HG03521 (cell line): ENCODE results near the gene CCDC171.
"Not testable (repeated sequence)": the region's sequence is repeated elsewhere in the genome, so short reads cannot be mapped to it uniquely, and the experiment has no call there.

Experiments
- ATAC-seq: cut with Tn5 transposase; IDR thresholded peaks from one replicate; pipeline ENCODE4 v1.9.1; 2021; ENCODE audit warnings: mild to moderate bottlenecking, moderate library complexity; ENCODE audit not compliant: unreplicated experiment

The CCDC171 gene

GRCh38 chr9:15744196-15744595 lies 191.4 kb downstream of the CCDC171 start:
- ATAC-seq, result no peak

GRCh38 chr9:15746905-15747304 lies 194.1 kb downstream of the CCDC171 start:
- ATAC-seq, result no peak

DNA sequence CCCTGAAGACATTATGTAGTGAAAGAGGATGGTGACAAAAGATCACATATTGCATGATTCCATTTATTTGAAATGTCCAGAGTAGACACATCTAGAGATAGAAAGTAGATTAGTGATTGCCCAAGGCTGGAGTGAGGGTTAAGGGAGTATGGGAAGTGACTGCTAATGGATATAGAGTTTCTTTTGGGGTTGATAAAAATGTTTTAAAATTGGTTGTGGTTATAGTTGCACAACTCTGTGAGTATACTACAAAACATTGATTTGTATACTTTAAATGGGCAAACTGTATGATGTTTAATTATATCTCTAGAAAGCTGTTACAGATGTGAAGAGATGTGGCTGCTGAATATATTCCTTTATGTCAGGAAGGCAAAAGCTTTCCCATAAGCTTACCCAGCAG lies 202.8 kb downstream of the CCDC171 start:
- no peak for ATAC-seq

DNA sequence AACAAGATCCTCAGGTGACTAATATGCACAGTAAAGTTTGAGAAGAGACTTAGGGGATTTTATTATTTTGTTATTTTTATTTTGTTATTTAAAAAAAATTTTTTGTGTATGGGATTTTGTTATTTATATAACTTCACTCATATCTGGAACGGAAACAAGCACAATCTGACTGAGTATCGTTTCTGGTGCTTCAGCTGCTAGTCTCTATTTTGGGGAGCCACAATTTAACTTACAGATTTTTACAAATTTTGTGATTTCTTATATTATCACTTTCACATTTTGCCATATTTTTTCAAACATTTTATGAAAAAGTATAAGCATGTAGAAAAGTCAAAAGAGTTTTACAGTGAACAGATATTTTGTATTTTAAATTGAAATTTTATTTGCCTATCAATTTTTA lies 208.7 kb downstream of the CCDC171 start:
- no peak for ATAC-seq

- ATAC-seq, result no peak
These were observed 210.5 kb downstream of the CCDC171 start for GRCh38 chr9:15763371-15763770.

DNA sequence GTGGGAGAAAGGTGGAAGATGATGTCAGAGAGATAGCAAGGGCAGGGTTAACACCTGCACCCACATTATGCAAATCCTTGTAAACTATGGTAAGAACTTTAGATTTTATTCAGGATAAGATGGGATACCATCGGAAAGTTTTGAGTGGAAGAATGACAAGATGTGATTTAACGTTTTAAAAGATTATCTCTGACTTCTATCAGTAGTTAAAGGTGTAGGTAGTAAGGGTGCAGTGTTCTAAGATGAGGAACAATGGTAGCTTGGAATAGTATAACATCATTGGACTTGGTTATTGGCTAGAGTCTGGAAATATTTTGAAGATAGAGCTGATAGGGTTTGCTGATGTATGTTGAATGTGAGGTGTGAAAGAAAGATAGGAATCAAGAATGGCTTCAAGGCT lies 211.3 kb downstream of the CCDC171 start:
- no peak for ATAC-seq

- ATAC-seq, result no peak
These were observed 216.7 kb downstream of the CCDC171 start for GRCh38 chr9:15769547-15769946.

DNA sequence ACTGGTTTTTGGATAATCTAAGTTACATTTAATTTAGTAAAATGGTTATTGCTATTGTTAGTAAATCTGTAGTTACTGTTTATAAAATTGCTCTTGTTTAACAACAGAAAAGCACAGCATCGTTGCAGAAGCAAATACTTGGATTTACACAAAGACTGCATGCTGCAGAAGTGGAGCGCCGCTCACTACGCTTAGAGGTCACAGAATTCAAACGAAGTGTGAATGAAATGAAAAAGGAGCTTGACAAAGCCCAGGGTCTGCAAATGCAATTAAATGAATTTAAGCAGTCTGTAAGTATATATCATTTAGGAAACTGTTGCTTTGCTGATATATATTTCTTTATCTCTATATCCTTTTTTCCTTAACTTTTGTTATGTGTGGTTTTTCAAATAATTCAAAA lies 226.0 kb downstream of the CCDC171 start:
- ATAC-seq, result no peak

DNA sequence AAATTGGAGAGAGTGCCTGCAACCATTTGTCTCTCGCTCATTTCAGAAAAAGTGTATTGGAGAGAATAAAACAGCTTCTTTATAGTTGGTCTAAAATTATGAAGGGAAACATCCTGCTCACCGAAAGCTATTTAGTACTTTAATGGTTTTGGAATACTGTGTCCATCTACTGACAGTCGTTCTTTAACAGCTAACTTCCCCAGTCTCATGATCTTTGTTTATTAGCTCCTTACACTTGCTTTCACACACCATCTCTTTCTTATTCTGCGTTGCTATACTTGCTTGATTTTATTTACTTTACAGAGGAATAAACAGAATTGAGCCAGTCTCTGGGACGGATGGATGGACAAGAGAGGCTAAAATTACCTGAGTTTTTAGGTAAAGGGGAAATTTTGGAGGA lies 229.3 kb downstream of the CCDC171 start:
- no peak for ATAC-seq

DNA sequence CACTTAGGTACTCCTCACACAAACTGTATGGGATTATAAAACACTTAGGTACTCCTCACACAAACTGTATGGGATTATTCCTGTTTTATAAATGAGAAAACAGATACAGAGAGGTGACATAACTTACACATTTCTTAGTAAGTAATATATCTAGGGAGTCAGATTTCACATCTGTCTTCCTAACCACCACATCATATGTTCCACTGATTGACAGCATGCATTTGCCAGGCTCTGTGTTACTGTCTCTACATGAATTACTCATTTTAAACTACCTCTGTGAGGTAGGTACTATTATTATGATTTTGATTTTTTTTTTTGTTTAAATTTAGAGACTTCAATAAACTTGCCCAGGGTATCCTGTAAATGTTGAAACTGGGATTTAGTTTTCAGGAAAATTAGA lies 232.7 kb downstream of the CCDC171 start:
- ATAC-seq, result no peak

DNA sequence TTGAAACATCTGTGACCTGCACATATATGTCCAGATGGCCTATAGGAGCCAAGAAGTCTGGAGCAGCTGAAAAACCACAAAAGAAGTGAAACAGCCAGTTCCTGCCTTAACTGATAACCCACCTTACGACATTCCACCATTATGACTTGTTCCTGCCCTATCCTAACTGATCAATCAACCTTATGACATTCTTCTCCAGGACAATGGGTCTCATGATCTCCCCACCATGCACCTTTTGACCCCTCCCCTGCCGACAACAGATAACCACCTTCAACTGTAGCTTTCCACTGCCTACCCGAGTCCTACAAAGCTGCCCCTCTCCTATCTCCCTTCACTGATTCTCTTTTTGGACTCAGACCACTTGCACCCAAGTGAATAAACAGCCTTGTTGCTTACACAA lies 233.8 kb downstream of the CCDC171 start:
- no peak for ATAC-seq

GRCh38 chr9:15810219-15810899 lies 257.5 kb downstream of the CCDC171 start:
- ATAC-seq, result not testable (repeated sequence)

DNA sequence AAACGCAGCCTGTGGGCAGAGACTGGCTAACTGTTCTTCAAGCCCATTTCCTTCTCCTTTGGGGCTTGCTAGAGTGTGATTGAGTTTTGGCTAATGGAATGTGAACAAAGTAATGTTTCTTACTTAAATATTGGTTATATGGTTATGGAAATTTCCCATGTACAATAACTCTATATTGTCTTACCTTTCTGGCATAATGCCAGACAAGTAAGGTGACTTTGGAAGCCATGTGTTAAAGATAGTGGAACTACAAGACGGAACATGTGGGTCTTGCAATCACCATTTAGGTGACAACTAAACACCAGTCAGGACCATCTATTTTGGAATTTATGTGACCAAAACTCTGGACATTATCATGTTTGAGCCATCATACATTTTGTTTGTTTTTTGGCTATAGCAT lies 260.2 kb downstream of the CCDC171 start:
- no peak for ATAC-seq

GRCh38 chr9:15824310-15824709 lies 271.5 kb downstream of the CCDC171 start:
- ATAC-seq, result no peak

- no peak for ATAC-seq
These were observed 278.5 kb downstream of the CCDC171 start for GRCh38 chr9:15831384-15831783.

DNA sequence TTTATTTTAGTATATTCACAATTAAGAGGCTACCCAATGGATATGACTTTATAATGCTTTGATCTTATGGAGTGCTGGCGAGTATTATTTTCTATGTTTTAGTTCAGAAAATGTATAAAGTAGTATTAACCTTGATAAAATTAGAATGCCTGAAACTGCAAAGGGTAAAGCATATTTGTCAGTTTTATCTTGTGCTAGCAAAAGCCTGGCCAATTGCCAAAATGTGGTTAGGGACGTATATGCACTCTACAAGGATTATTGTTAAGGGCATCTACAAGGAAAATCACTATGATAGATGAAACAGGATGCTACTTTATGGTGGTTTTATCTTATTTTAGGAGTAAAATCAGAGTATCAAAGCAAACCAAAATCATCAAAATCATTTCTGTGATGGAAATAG lies 281.7 kb downstream of the CCDC171 start:
- ATAC-seq, result no peak

- ATAC-seq, result peak; percentile 58
These were observed 284.3 kb downstream of the CCDC171 start for GRCh38 chr9:15837079-15837679.

- ATAC-seq, result no peak
These were observed 289.2 kb downstream of the CCDC171 start for GRCh38 chr9:15842051-15842450.

DNA sequence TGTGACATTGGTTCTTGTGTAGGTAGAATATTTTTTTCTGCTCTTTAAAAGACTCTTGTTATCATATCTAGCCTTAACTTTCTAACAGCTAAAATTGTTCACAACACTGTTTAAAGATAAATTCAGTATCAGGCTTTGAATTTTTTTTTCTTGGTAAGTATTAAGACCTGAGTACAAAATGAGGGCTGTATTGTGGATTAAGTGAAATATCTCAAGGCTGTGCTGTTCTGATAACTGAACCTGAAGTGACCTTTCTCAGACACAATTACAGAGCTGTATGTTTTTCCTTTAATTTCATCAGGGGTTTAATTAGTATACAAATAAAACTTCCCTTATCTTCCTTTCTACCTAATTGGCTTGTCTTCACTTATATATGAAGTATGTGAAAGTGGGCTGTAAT lies 290.5 kb downstream of the CCDC171 start:
- ATAC-seq, result no peak

DNA sequence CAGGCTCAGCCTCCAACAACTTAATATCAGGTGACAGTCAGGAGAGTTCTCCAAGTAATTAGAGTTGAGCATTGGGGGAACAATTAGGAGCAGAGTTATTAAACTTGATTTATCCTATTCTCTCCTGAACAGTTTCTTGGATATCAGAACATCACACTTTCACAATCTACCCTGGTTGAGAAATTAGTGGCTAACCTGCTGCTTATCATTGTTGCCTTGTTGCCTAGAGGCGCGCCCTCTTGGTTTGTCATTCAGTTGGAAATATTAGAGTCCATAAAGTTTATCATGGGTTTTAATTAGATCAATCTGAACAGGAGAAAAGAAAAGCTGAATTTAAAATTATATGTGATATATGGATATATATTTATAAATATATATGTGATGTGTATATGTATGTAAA lies 291.1 kb downstream of the CCDC171 start:
- no peak for ATAC-seq

DNA sequence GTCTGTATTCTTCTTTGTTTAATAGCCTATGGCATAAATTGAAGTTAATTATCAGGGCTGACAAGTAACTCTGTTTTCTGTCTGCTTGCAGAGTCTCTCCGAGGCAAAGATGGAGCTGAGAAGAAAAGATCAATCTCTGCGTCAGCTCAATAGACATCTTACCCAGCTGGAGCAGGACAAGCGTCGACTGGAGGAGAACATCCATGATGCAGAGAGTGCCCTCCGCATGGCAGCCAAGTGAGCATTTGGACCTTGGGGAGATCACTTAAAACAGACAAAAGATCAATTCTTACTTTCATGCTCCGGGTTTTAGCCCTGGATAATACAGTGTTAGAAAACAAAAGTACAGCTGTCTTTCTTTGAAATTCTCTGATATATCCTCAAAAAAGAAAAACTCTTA lies 293.8 kb downstream of the CCDC171 start:
- no peak for ATAC-seq

- ATAC-seq, result no peak
These were observed 297.0 kb downstream of the CCDC171 start for GRCh38 chr9:15849871-15850270.

GRCh38 chr9:15851766-15852165 lies 298.9 kb downstream of the CCDC171 start:
- no peak for ATAC-seq
